Measurements from ENCODE around the gene LRRC3. TPM values are rescaled to one million over a fixed set of nuclear protein-coding genes. Genes with fewer than 3 reads are reported as not detected.

LRRC3 gene
- total and polyA plus RNA-seq, 4 donors: 3.0 to 14.2 (median 7.5) TPM

GRCh38 chr21:44508711-44509445 is 53.6 kb downstream of the LRRC3 start:
- H3K27me3 ChIP-seq (ENCODE audit: control insufficient read depth in 4 of 4, insufficient read depth in 4 of 4, low read length in 3 of 4): no peaks in the 10 kb centered on the region
- 88% methylated on average over 30 of the region's 30 CpGs for WGBS
- no peak for DNase-seq (ENCODE audit: low spot score)

GRCh38 chr21:44509539-44509938 is 54.2 kb downstream of the LRRC3 start:
- 44% methylated on average over 12 of the region's 12 CpGs for WGBS
- no peaks in the 10 kb centered on the region for H3K36me3 ChIP-seq (ENCODE audit: control insufficient read depth in 4 of 4, insufficient read depth in 3 of 4, low read depth in 1 of 4, low read length in 3 of 4)
- DNase-seq (ENCODE audit: low spot score): no peak
- H3K9ac ChIP-seq (ENCODE audit: low read depth in 1 of 2, low read length in 2 of 2): no peak overlapping the region
- H3K27me3 ChIP-seq (ENCODE audit: control insufficient read depth in 4 of 4, insufficient read depth in 4 of 4, low read length in 3 of 4): no peaks in the 10 kb centered on the region
- H3K4me1 ChIP-seq (ENCODE audit: control insufficient read depth in 4 of 4, insufficient read depth in 4 of 4, low read length in 3 of 4): peaks cover 0 to 26% (median 15%) of the 10 kb centered on the region in 4 donors
- peak in 1 of 2 donors; percentile 5 for TF ChIP-seq HNF4A (conservative IDR thresholded peaks at IDR 0.05)
- TF ChIP-seq RXRA (IDR thresholded peaks at IDR 0.05): no peak
- peak; percentile 33 to 58 for TF ChIP-seq RAD21 (IDR thresholded peaks at IDR 0.05)
- TF ChIP-seq EGR1 (IDR thresholded peaks at IDR 0.05; ENCODE audit: low read depth in 2 of 2): no peak
- TF ChIP-seq, protein P1, sequence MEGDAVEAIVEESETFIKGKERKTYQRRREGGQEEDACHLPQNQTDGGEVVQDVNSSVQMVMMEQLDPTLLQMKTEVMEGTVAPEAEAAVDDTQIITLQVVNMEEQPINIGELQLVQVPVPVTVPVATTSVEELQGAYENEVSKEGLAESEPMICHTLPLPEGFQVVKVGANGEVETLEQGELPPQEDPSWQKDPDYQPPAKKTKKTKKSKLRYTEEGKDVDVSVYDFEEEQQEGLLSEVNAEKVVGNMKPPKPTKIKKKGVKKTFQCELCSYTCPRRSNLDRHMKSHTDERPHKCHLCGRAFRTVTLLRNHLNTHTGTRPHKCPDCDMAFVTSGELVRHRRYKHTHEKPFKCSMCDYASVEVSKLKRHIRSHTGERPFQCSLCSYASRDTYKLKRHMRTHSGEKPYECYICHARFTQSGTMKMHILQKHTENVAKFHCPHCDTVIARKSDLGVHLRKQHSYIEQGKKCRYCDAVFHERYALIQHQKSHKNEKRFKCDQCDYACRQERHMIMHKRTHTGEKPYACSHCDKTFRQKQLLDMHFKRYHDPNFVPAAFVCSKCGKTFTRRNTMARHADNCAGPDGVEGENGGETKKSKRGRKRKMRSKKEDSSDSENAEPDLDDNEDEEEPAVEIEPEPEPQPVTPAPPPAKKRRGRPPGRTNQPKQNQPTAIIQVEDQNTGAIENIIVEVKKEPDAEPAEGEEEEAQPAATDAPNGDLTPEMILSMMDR (IDR thresholded peaks at IDR 0.05; ENCODE audit: low read depth, low read length, missing input control): peak; percentile 43
- no peak overlapping the region for H3K4me3 ChIP-seq (ENCODE audit: low read depth in 1 of 3, low read length in 3 of 3)
- H3K27ac ChIP-seq (ENCODE audit: low read depth in 1 of 2, low read length in 2 of 2): no peak overlapping the region
- no peaks in the 10 kb centered on the region for H3K9me3 ChIP-seq (ENCODE audit: control insufficient read depth in 4 of 4, low read length in 3 of 4)

More at GRCh38 chr21:44508711-44509445, 53.6 kb downstream of the LRRC3 start:
- TF ChIP-seq SP1 (IDR thresholded peaks at IDR 0.05): no peak
- no peak for TF ChIP-seq YY1 (IDR thresholded peaks at IDR 0.05)
- TF ChIP-seq JUND (IDR thresholded peaks at IDR 0.05): no peak
- TF ChIP-seq GABPA (IDR thresholded peaks at IDR 0.05 in 1 of 2, conservative IDR thresholded peaks at IDR 0.05 in 1 of 2): no peak
- no peak for TF ChIP-seq NR2F2 (IDR thresholded peaks at IDR 0.05)
- peaks cover 0 to 26% (median 15%) of the 10 kb centered on the region in 4 donors for H3K4me1 ChIP-seq (ENCODE audit: control insufficient read depth in 4 of 4, insufficient read depth in 4 of 4, low read length in 3 of 4)
- H3K9me3 ChIP-seq (ENCODE audit: control insufficient read depth in 4 of 4, low read length in 3 of 4): no peaks in the 10 kb centered on the region
- H3K36me3 ChIP-seq (ENCODE audit: control insufficient read depth in 4 of 4, insufficient read depth in 3 of 4, low read depth in 1 of 4, low read length in 3 of 4): no peaks in the 10 kb centered on the region
- no peak overlapping the region for H3K9ac ChIP-seq (ENCODE audit: low read depth in 1 of 2, low read length in 2 of 2)
- H3K27ac ChIP-seq (ENCODE audit: low read depth in 1 of 2, low read length in 2 of 2): no peak overlapping the region
- H3K4me3 ChIP-seq (ENCODE audit: low read depth in 1 of 3, low read length in 3 of 3): no peak overlapping the region

DNA sequence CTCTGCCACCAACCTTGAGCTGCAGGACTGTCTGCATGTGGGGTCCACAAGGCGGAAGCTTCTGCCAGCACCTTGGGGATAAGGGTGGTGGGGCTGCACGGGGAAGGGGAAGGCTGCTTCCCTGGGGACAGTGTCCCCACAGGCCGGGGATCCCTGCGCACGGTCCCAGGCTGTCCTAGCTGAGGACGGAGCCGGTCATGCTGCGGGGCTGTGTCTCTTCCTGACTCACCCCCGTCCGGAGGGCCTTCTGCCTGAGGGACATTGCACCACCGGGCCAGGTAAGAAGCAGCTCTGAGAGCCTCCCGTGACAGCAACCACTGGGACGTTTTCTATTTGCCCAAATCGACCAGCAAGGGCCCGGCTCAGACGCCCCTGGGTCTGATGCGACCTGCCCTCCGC is 54.8 kb downstream of the LRRC3 start:
- Histone ChIP-seq H3K4me1 (ENCODE audit: control insufficient read depth in 4 of 4, insufficient read depth in 4 of 4, low read length in 3 of 4) (peaks cover 0 to 26% (median 15%) of the 10 kb centered on the region in 4 donors), H3K27me3 (ENCODE audit: control insufficient read depth in 4 of 4, insufficient read depth in 4 of 4, low read length in 3 of 4) (no peaks in the 10 kb centered on the region), H3K27ac (ENCODE audit: low read depth in 1 of 2, low read length in 2 of 2) (no peak overlapping the region), H3K4me3 (ENCODE audit: low read depth in 1 of 3, low read length in 3 of 3) (no peak overlapping the region), H3K9me3 (ENCODE audit: control insufficient read depth in 4 of 4, low read length in 3 of 4) (no peaks in the 10 kb centered on the region), H3K36me3 (ENCODE audit: control insufficient read depth in 4 of 4, insufficient read depth in 3 of 4, low read depth in 1 of 4, low read length in 3 of 4) (no peaks in the 10 kb centered on the region), H3K9ac (ENCODE audit: low read depth in 1 of 2, low read length in 2 of 2) (no peak overlapping the region)
- TF ChIP-seq GABPA (IDR thresholded peaks at IDR 0.05 in 1 of 2, conservative IDR thresholded peaks at IDR 0.05 in 1 of 2) (no peak), FOXA1 (IDR thresholded peaks at IDR 0.05) (no peak), MAX (IDR thresholded peaks at IDR 0.05) (no peak), HNF4G (IDR thresholded peaks at IDR 0.05) (no peak), JUND (IDR thresholded peaks at IDR 0.05) (no peak), RXRA (IDR thresholded peaks at IDR 0.05) (no peak), NR2F2 (IDR thresholded peaks at IDR 0.05) (no peak), SP1 (IDR thresholded peaks at IDR 0.05) (no peak), REST (IDR thresholded peaks at IDR 0.05) (no peak)
- no peak for DNase-seq (ENCODE audit: low spot score)
- 48% methylated on average over 18 of the region's 18 CpGs for WGBS
